ENCODE data around the gene CMTM3.

- no peak for TF ChIP-seq POLR2A (IDR thresholded peaks at IDR 0.05)
- no peak for TF ChIP-seq CTCF (IDR thresholded peaks at IDR 0.05)
These were observed 12.3 kb upstream of the CMTM3 start for GRCh38 chr16:66592241-66592640.
